Fibroblast of lung (primary cell): ENCODE measurements around the gene PACRG.

Experiments used
- CTCF ChIP-seq, 2 donors: IDR thresholded peaks in 1 of 2; conservative IDR thresholded peaks in 1 of 2; 1 replicate in 1 of 2; 2 replicates in 1 of 2; pipeline ENCODE4 v1.5.1; 2011 to 2012; ENCODE audit warnings: low read length in 2 of 2, control low read depth in 1 of 2, inconsistent platforms in 1 of 2, low read depth in 1 of 2, mild to moderate bottlenecking in 1 of 2
- EZH2 ChIP-seq: IDR thresholded peaks from 2 replicates; pipeline ENCODE4 v1.5.1; 2012; ENCODE audit warnings: low read length, control low read depth, mild to moderate bottlenecking; ENCODE audit errors: missing control alignments

GRCh38 chr6:162951164-162951743 lies 223.5 kb downstream of the PACRG start:
- TF ChIP-seq CTCF (conservative IDR thresholded peaks at IDR 0.05 in 1 of 2, IDR thresholded peaks at IDR 0.05 in 1 of 2; ENCODE audit: low read depth in 1 of 2, low read length in 2 of 2) (no peak), EZH2 (no peak)
